Cardiac atrium fibroblast (primary cell): ENCODE results near the gene SEPTIN10. TPM values are rescaled to one million over a fixed set of nuclear protein-coding genes. Genes with fewer than 3 reads are reported as not detected.

Experiments
- total RNA-seq: library from RNA; depleted of rRNA; stranded (reverse); fragments of >200 nt; gene quantifications from 2 replicates; pipeline ENCODE4 v1.2.3, GENCODE V29; 2015

SEPTIN10 gene
- total RNA-seq = 72.3 and 81.1 TPM in 2 replicates

DNA sequence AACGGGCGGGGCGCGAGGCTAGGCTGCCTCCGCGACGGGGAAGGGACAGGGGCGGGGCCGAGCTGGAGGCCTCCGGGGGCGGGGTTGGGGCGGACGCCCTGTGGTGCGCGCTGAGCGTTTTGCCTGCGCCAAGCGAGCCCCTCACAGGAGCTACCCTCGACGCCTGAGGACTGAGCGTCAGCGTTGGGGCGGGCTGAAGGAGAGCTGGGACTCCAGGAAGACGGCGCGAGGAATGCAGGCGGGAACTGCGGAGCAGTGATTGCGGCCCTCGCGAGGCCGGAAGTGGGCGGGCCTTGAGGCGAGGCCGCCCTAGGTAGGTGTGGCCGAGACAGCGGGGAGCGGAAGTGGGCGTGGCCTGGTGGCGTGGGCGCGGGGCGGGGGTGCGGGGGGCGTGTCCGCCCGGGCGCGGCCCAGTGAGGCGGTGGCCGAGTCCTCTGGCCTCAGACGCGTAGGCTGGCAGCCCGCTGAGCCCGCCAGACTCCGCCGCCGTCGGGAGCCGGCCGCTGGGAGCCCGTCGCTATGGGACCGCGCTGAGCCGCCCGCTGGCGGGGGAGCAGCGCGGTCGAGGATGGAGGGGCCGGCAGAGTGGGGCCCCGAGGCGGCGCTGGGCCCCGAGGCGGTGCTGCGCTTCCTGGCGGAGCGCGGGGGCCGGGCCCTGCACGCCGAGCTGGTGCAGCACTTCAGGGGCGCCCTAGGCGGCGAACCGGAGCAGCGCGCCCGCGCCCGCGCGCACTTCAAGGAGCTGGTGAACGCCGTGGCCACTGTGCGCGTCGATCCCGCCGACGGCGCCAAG is at the start of gene SEPTIN10, which contains the start of gene SOWAHC:
Gene SEPTIN10, minus strand, starts transcription at position 45 of the 793 bp plus-strand sequence. CDS start 139 bp downstream, outside the sequence.
Gene SOWAHC, plus strand, starts transcription at position 443 of the 793 bp plus-strand sequence. Its CDS starts 126 bp downstream, at position 569.

Other genes with a start within 250 kb of the SEPTIN10 start
- gene SOWAHC, start 398 bp upstream of the SEPTIN10 start, total RNA-seq = 11.2 and 18.4 TPM in 2 replicates
- gene RGPD5, start 180.3 kb upstream of the SEPTIN10 start, total RNA-seq = 8.9 and 9.2 TPM in 2 replicates